Loucy (cell line): ENCODE data around the gene CNR1.

Experiments used
- H2AFZ ChIP-seq: fragments of 200-600 bp; sonication (generic); 2 replicates; pipeline ENCODE4 v1.6.0; 2016; ENCODE audit warnings: antibody characterized with exemption, mild to moderate bottlenecking, low read length, moderate library complexity
- H3F3A ChIP-seq: fragments of 200-600 bp; 2 replicates; pipeline ENCODE4 v1.6.0; 2016; ENCODE audit warnings: antibody characterized with exemption, low read depth, mild to moderate bottlenecking
- H3K27me3 ChIP-seq: fragments of 200-600 bp; sonication (generic); 2 replicates; pipeline ENCODE4 v1.6.1; 2014; ENCODE audit warnings: low read length, mild to moderate bottlenecking; ENCODE audit not compliant: insufficient read depth, poor library complexity, severe bottlenecking
- H3K36me3 ChIP-seq: fragments of 200-600 bp; sonication (generic); 2 replicates; pipeline ENCODE4 v1.6.1; 2016; ENCODE audit warnings: low read length; ENCODE audit not compliant: insufficient read depth
- H3K4me1 ChIP-seq: fragments of 200-600 bp; sonication (generic); 2 replicates; pipeline ENCODE4 v1.5.1; 2014; ENCODE audit warnings: low read length, mild to moderate bottlenecking; ENCODE audit not compliant: insufficient read depth, poor library complexity, severe bottlenecking
- H3K4me2 ChIP-seq: fragments of 200-600 bp; sonication (generic); 2 replicates; pipeline ENCODE4 v1.6.0; 2014; ENCODE audit warnings: antibody characterized with exemption, low read length, low read depth, mild to moderate bottlenecking; ENCODE audit not compliant: poor library complexity, severe bottlenecking
- H3K4me3 ChIP-seq: fragments of 200-600 bp; sonication (generic); 2 replicates; pipeline ENCODE4 v1.5.1; 2014; ENCODE audit warnings: low read length, mild to moderate bottlenecking, mixed read lengths; ENCODE audit not compliant: poor library complexity, severe bottlenecking
- H3K79me2 ChIP-seq: fragments of 200-600 bp; sonication (generic); 2 replicates; pipeline ENCODE4 v1.6.1; 2014; ENCODE audit warnings: low read length; ENCODE audit not compliant: insufficient read depth
- H3K9ac ChIP-seq: fragments of 200-600 bp; sonication (generic); 2 replicates; pipeline ENCODE4 v1.6.0; 2014; ENCODE audit warnings: mild to moderate bottlenecking, low read depth, low read length, moderate library complexity; ENCODE audit not compliant: poor library complexity, severe bottlenecking
- H3K9me2 ChIP-seq: fragments of 200-600 bp; sonication (generic); replicated peaks from 2 replicates; pipeline ENCODE4 v1.6.1; 2016; ENCODE audit warnings: low read depth, low read length, mixed read lengths
- H3K9me3 ChIP-seq: fragments of 200-600 bp; sonication (generic); 2 replicates; pipeline ENCODE4 v1.6.1; 2014; ENCODE audit warnings: mild to moderate bottlenecking, antibody characterized with exemption, low read length, low read depth; ENCODE audit not compliant: insufficient read depth
- H4K20me1 ChIP-seq: fragments of 200-600 bp; sonication (generic); 2 replicates; pipeline ENCODE4 v1.6.0; 2014; ENCODE audit warnings: antibody characterized with exemption, low read length, mild to moderate bottlenecking; ENCODE audit not compliant: insufficient read depth, poor library complexity, severe bottlenecking
- EZH2phosphoT487 ChIP-seq: fragments of 200-600 bp; IDR thresholded peaks from 2 replicates; pipeline ENCODE4 v1.6.1; 2018; ENCODE audit warnings: antibody characterized with exemption, mild to moderate bottlenecking, moderate library complexity, borderline replicate concordance
- TF ChIP-seq, protein P1 (sequence below): fragments of 200-600 bp; sonication (generic); conservative IDR thresholded peaks from 2 replicates; pipeline ENCODE4 v1.5.1; 2014; ENCODE audit warnings: mild to moderate bottlenecking, antibody characterized with exemption, low read length

The CNR1 gene

DNA sequence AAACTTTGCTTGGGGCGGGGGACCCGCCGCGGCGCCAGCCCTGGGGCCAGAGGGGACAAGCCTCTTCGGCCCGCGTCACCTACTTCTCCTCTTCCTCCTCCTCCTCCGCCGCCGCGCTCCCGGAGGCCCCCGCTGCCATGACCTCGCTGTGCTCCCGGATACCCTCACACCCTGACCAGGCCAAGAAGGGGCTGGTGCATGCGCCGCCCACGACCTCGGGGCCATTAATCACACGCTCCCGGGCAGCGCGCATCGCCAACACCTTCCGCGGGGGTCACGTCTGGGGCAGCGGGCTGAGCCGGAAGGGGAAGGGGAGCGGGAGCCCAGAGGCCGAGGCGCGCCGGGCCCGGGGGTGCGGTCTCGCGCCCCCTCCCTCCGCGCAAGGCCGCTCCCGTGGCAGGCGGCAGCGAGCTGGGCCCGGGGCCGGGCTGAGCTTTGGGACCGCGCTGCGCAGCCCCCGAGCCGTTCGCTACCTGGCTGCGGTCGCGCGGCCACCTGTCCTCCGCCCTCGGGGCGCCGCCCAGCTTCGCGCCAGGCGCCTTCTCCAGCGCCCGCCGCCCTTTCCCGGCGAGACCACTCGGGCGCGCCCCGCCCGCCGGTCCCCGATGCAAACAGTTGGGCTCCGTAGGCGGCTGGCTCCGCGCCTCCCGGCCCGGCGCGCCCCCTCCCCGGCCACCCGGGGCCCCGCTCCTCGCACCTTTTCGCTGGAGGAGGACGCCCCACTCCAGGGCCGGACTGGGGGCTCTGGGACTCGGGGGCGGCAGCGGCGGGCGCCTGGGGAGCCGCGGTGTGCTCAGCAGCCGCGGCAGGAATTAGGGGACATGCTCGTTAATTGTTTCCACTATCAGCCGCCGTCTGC is 575 bp upstream of the CNR1 start:
- TF ChIP-seq, protein P1, sequence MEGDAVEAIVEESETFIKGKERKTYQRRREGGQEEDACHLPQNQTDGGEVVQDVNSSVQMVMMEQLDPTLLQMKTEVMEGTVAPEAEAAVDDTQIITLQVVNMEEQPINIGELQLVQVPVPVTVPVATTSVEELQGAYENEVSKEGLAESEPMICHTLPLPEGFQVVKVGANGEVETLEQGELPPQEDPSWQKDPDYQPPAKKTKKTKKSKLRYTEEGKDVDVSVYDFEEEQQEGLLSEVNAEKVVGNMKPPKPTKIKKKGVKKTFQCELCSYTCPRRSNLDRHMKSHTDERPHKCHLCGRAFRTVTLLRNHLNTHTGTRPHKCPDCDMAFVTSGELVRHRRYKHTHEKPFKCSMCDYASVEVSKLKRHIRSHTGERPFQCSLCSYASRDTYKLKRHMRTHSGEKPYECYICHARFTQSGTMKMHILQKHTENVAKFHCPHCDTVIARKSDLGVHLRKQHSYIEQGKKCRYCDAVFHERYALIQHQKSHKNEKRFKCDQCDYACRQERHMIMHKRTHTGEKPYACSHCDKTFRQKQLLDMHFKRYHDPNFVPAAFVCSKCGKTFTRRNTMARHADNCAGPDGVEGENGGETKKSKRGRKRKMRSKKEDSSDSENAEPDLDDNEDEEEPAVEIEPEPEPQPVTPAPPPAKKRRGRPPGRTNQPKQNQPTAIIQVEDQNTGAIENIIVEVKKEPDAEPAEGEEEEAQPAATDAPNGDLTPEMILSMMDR = no peak
- no peak for TF ChIP-seq EZH2phosphoT487
- Histone ChIP-seq H3K9me2 (no peaks in the 10 kb centered on the region), H3F3A (no peaks in the 10 kb centered on the region), H3K4me2 (no peak overlapping the region), H3K36me3 (no peaks in the 10 kb centered on the region), H3K9ac (no peak overlapping the region), H3K9me3 (no peaks in the 10 kb centered on the region), H4K20me1 (no peaks in the 10 kb centered on the region), H3K79me2 (no peaks in the 10 kb centered on the region), H3K27me3 (no peaks in the 10 kb centered on the region), H3K4me3 (no peak overlapping the region), H3K4me1 (no peaks in the 10 kb centered on the region), H2AFZ (no peak overlapping the region)

DNA sequence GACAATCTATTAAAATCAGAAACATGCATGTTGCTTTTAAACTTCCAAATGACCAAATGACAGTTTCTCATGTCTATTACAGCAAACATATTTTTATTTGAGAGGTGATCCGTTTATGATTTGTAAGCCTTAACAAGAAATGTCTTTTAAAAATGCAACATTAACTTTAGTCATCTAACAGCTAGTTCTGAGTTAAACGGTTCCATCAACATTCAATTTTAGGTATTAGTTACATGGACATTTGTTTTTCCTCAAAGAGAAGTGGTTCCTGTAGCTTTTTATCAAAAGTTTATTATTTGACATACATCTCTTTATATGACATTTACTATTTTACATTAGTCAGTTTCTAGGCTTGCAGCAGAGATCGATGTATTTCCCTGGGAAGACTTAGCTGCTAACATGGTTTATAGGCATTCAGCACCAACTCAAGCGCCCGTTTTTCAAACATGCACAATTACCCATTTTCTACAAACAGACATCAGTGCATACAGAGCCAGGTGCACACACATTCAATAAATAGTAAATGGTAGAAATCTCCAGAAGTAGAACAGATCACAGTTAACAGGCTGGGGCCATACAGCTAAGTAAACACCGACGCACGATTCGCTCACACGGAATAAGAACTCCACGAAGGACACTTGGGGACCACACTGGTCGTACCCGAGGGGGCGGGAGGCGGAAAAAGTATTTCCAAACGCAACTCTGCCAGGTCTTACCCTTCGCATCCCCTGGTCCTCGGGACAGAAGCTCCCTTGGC is 882 bp downstream of the CNR1 start:
- H3K9ac ChIP-seq = no peak overlapping the region
- no peaks in the 10 kb centered on the region for H4K20me1 ChIP-seq
- no peaks in the 10 kb centered on the region for H3K9me3 ChIP-seq
- no peaks in the 10 kb centered on the region for H3K27me3 ChIP-seq
- H3K4me1 ChIP-seq = no peaks in the 10 kb centered on the region
- no peaks in the 10 kb centered on the region for H3K9me2 ChIP-seq
- H3K4me2 ChIP-seq = no peak overlapping the region
- H3K79me2 ChIP-seq = no peaks in the 10 kb centered on the region
- H3K4me3 ChIP-seq = no peak overlapping the region
- no peak for TF ChIP-seq EZH2phosphoT487
- TF ChIP-seq, protein P1 = no peak
- no peaks in the 10 kb centered on the region for H3K36me3 ChIP-seq
- H2AFZ ChIP-seq = no peak overlapping the region
- H3F3A ChIP-seq = no peaks in the 10 kb centered on the region

DNA sequence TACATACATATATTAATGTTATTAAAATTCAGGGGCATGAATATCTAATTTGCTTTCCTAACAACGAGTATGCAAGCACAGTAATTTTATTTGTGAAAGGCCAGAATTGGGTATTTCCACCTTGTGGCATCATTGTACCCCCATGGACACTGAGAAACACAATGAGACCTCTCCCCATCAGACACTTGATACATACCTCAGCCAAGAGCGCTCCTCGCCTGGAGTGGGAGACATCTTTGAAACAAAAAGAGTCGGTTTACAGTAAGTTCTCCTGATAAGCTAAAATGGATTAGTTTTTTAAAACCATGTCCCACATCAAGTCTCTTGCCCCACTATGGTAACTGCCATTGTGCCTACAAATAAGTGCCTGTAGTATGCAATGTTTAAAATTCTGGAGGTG is 2.1 kb downstream of the CNR1 start:
- Histone ChIP-seq H3K9me3 (no peaks in the 10 kb centered on the region), H3K79me2 (no peaks in the 10 kb centered on the region), H3F3A (no peaks in the 10 kb centered on the region), H3K27me3 (no peaks in the 10 kb centered on the region), H3K9ac (no peak overlapping the region), H2AFZ (no peak overlapping the region), H3K4me3 (no peak overlapping the region), H4K20me1 (no peaks in the 10 kb centered on the region), H3K4me2 (no peak overlapping the region), H3K9me2 (no peaks in the 10 kb centered on the region), H3K4me1 (no peaks in the 10 kb centered on the region), H3K36me3 (no peaks in the 10 kb centered on the region)
- TF ChIP-seq EZH2phosphoT487 = no peak
- TF ChIP-seq, protein P1 = no peak
